Measurements from ENCODE around the gene NT5M. TPM values are rescaled to one million over a fixed set of nuclear protein-coding genes. Genes with fewer than 3 reads are reported as not detected.
A peak's percentile ranks its signal among the peaks of the same experiment; 100 is the strongest.
"Not testable (repeated sequence)": the region's sequence is repeated elsewhere in the genome, so short reads cannot be mapped to it uniquely, and the experiment has no call there.

The NT5M gene
- total RNA-seq, 4 donors from 2014 or later = 1.7 to 3.1 (median 2.3) TPM

GRCh38 chr17:17258011-17258410 is 45.2 kb upstream of the NT5M start:
- WGBS, 2 donors = 93% methylated on average over 7 of the region's 7 CpGs

DNA sequence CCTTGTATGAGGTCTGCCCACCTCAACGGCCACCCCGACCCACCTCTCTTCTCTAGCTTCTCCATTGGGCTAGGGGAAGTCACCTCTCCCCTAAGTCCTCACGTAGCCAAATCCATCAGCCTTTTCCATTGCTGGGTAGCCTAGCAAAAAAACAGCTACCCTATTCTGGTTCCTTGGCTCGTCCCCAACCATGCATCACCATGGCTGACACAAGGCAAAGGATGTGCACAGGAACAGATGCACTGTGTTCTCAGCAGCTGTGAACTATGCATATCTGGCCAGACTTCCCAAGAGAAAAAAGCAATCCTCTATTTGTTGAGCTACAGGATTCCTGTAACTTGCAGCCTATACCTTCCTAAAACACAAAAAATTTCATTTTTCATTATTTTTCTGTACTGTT is 44.2 kb upstream of the NT5M start:
- Histone ChIP-seq H3K4me1 (no peaks in the 10 kb centered on the region), H3K27me3 (no peaks in the 10 kb centered on the region), H3K36me3 (peaks cover 3 to 100% (median 29%) of the 10 kb centered on the region in 3 donors), H3K4me3 (no peak overlapping the region), H3K27ac (no peak overlapping the region), H3K9me3 (no peaks in the 10 kb centered on the region)
- intact Hi-C loops (cut with DNase I) = no loop called here
- DNase-seq = no peak
- TF ChIP-seq, protein P1, sequence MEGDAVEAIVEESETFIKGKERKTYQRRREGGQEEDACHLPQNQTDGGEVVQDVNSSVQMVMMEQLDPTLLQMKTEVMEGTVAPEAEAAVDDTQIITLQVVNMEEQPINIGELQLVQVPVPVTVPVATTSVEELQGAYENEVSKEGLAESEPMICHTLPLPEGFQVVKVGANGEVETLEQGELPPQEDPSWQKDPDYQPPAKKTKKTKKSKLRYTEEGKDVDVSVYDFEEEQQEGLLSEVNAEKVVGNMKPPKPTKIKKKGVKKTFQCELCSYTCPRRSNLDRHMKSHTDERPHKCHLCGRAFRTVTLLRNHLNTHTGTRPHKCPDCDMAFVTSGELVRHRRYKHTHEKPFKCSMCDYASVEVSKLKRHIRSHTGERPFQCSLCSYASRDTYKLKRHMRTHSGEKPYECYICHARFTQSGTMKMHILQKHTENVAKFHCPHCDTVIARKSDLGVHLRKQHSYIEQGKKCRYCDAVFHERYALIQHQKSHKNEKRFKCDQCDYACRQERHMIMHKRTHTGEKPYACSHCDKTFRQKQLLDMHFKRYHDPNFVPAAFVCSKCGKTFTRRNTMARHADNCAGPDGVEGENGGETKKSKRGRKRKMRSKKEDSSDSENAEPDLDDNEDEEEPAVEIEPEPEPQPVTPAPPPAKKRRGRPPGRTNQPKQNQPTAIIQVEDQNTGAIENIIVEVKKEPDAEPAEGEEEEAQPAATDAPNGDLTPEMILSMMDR (IDR thresholded peaks at IDR 0.05) = no peak
- no peak for TF ChIP-seq POLR2A (IDR thresholded peaks at IDR 0.05)
- 95 to 98% methylated on average over 4 of the region's 4 CpGs for WGBS, 2 donors

More at GRCh38 chr17:17258011-17258410, 45.2 kb upstream of the NT5M start:
- Histone ChIP-seq H3K36me3 (peaks cover 3 to 100% (median 39%) of the 10 kb centered on the region in 3 donors), H3K27me3 (no peaks in the 10 kb centered on the region), H3K27ac (no peak overlapping the region), H3K4me1 (no peaks in the 10 kb centered on the region), H3K9me3 (no peaks in the 10 kb centered on the region), H3K4me3 (no peak overlapping the region)
- TF ChIP-seq POLR2A (IDR thresholded peaks at IDR 0.05) = no peak
- TF ChIP-seq, protein P1 (IDR thresholded peaks at IDR 0.05) = no peak
- intact Hi-C loops (cut with DNase I) = no loop called here
- no peak for DNase-seq

GRCh38 chr17:17264430-17264829 is 38.7 kb upstream of the NT5M start:
- no peak overlapping the region for H3K27ac ChIP-seq
- H3K4me3 ChIP-seq = no peak overlapping the region
- 82 to 86% methylated on average over 2 of the region's 2 CpGs for WGBS, 2 donors
- TF ChIP-seq, protein P1 (IDR thresholded peaks at IDR 0.05) = no peak
- no peak for TF ChIP-seq POLR2A (IDR thresholded peaks at IDR 0.05)
- H3K9me3 ChIP-seq = no peaks in the 10 kb centered on the region
- no peaks in the 10 kb centered on the region for H3K27me3 ChIP-seq
- peaks cover 3 to 100% (median 38%) of the 10 kb centered on the region in 3 donors for H3K36me3 ChIP-seq
- intact Hi-C loops (cut with DNase I) = no loop called here
- H3K4me1 ChIP-seq = no peaks in the 10 kb centered on the region
- no peak for DNase-seq

- Histone ChIP-seq H3K4me3 (no peak overlapping the region), H3K9me3 (no peaks in the 10 kb centered on the region), H3K27me3 (no peaks in the 10 kb centered on the region), H3K4me1 (no peaks in the 10 kb centered on the region), H3K36me3 (peaks cover 0 to 100% (median 64%) of the 10 kb centered on the region in 3 donors), H3K27ac (no peak overlapping the region)
- WGBS, 2 donors = 89 to 91% methylated on average over 9 of the region's 9 CpGs
- DNase-seq = no peak
- no peak for TF ChIP-seq POLR2A (IDR thresholded peaks at IDR 0.05)
- TF ChIP-seq, protein P1 (IDR thresholded peaks at IDR 0.05) = peak in 2 of 6 experiments; percentile 12 to 23
- intact Hi-C loops (cut with DNase I) = no loop called here
Observed at GRCh38 chr17:17269926-17270773, 33.0 kb upstream of the NT5M start.

DNA sequence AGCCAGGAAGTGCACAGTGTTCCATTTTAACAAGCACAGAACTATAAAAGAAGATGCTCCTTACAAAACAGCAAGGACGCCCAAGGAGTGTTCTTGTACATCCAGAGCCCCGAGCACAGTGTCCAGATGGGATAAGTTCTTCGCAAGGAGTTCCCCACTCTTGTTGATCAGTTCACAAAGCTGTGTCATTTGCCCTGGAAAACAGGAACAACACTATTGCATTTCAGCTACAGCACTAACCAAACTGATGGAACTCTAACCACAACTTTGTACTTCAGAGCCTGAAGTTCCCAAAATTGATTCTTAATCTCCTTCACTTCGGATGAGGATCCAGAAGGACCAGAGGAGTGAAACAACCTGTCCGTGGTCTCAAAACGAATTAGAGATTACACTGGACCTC is 27.2 kb upstream of the NT5M start:
- Histone ChIP-seq H3K27ac (no peak overlapping the region), H3K36me3 (peaks cover 0 to 51% (median 19%) of the 10 kb centered on the region in 3 donors), H3K9me3 (no peaks in the 10 kb centered on the region), H3K27me3 (no peaks in the 10 kb centered on the region), H3K4me3 (no peak overlapping the region), H3K4me1 (peaks cover 7 to 40% (median 17%) of the 10 kb centered on the region in 3 donors)
- WGBS, 2 donors = 75 to 81% methylated on average over 6 of the region's 6 CpGs
- TF ChIP-seq, protein P1 (IDR thresholded peaks at IDR 0.05) = no peak
- TF ChIP-seq POLR2A (IDR thresholded peaks at IDR 0.05) = no peak
- intact Hi-C loops (cut with DNase I) = no loop called here
- no peak for DNase-seq

DNA sequence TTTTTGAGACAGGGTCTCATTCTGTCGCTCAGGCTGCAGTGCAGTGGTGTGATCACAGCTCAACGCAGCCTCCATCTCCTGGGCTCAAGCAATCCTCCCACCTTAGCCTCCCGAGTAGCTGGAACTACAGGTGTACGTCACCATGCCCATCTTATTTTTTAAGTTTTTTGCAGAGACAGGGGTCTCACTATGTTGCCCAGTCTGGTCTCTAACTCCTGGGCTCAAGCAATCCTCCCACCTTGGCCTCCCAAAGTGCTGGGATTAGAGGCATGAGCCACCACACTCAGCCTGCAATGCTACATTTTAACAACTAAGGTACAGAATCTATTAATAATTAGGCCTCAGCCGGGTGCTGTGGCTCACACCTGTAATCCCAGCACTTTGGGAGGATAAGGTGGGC is 25.7 kb upstream of the NT5M start:
- DNase-seq; H3K27ac ChIP-seq; H3K4me3 ChIP-seq; H3K9me3 ChIP-seq; H3K27me3 ChIP-seq; intact Hi-C loops (cut with DNase I): not testable (repeated sequence)
- Histone ChIP-seq H3K36me3 (peaks cover 0 to 36% (median 17%) of the 10 kb centered on the region in 3 donors), H3K4me1 (peaks cover 7 to 47% (median 17%) of the 10 kb centered on the region in 3 donors)
- WGBS, 2 donors = 95 to 97% methylated on average over 4 to 5 of the region's 5 CpGs
